IMR-90 (cell line): ENCODE data around the gene TOMM40L. TPM values are rescaled to one million over a fixed set of nuclear protein-coding genes. Genes with fewer than 3 reads are reported as not detected.

Experiments used
- ATAC-seq: fragments of 200-7000 bp; cut with Tn5 transposase; 2 replicates; pipeline ENCODE4 v1.9.1; 2020; ENCODE audit warnings: low read depth, mild to moderate bottlenecking, moderate library complexity
- BruUV-seq: library from RNA; stranded (reverse); fragments of 400-500 nt; replicated peaks from 2 replicates; lab custom pipeline; 2021; lab: Mats Ljungman, UMichigan
- CTCF ChIA-PET: fragments of 300-600 bp; formaldehyde crosslinking; extraction: SDS; loops from one replicate; lab custom pipeline; 2021; ENCODE audit warnings: antibody characterized with exemption; lab: Yijun Ruan, JAX
- POLR2A ChIA-PET: fragments of 300-600 bp; sonication (Branson Sonifier 250); formaldehyde crosslinking; loops from one replicate; lab custom pipeline; 2022; ENCODE audit warnings: antibody characterized with exemption; ENCODE audit not compliant: unreplicated experiment; lab: Charles Lee
- DNase-seq: peaks from one replicate; pipeline ENCODE4 v3.0.0; 2013
- H2AFZ ChIP-seq: replicated peaks from 2 replicates; pipeline ENCODE3; 2013; ENCODE audit warnings: low read length, mild to moderate bottlenecking; ENCODE audit not compliant: poor library complexity
- H2AK5ac ChIP-seq: 2 replicates; pipeline ENCODE4 v1.6.1; 2013; ENCODE audit warnings: low read depth, low read length, inconsistent platforms
- H2AK9ac ChIP-seq: replicated peaks from 2 replicates; pipeline ENCODE3; 2013; ENCODE audit warnings: mild to moderate bottlenecking, low read depth, low read length, moderate library complexity; ENCODE audit not compliant: poor library complexity
- H2BK120ac ChIP-seq: 2 replicates; pipeline ENCODE4 v1.6.1; 2013; ENCODE audit warnings: low read depth, low read length, inconsistent platforms
- H2BK15ac ChIP-seq: 3 replicates; pipeline ENCODE4 v1.6.1; 2013; ENCODE audit warnings: low read depth, low read length, inconsistent platforms
- H2BK20ac ChIP-seq: 2 replicates; pipeline ENCODE4 v1.6.1; 2013; ENCODE audit warnings: low read depth, mild to moderate bottlenecking, inconsistent platforms, low read length, moderate library complexity
- H2BK5ac ChIP-seq: 2 replicates; pipeline ENCODE4 v1.6.1; 2013; ENCODE audit warnings: mild to moderate bottlenecking, low read depth, low read length, inconsistent platforms; ENCODE audit not compliant: poor library complexity, severe bottlenecking
- H3K14ac ChIP-seq: replicated peaks from 2 replicates; pipeline ENCODE4 v1.6.1; 2013; ENCODE audit warnings: low read depth, low read length, inconsistent platforms
- H3K18ac ChIP-seq: 2 replicates; pipeline ENCODE4 v1.6.1; 2013; ENCODE audit warnings: low read depth, low read length, control low read depth
- H3K23ac ChIP-seq: 2 replicates; pipeline ENCODE4 v1.6.1; 2013; ENCODE audit warnings: low read depth, low read length, inconsistent platforms
- H3K27ac ChIP-seq: 2 replicates; pipeline ENCODE4 v1.5.1; 2013; ENCODE audit warnings: mild to moderate bottlenecking, control low read depth, low read length; ENCODE audit not compliant: insufficient read depth
- H3K27me3 ChIP-seq: 2 replicates; pipeline ENCODE4 v1.6.1; 2013; ENCODE audit warnings: low read length; ENCODE audit not compliant: control insufficient read depth, insufficient read depth
- H3K36me3 ChIP-seq: 2 replicates; pipeline ENCODE4 v1.6.1; 2013; ENCODE audit warnings: low read length, mixed read lengths; ENCODE audit not compliant: control insufficient read depth, insufficient read depth
- H3K4ac ChIP-seq: 2 replicates; pipeline ENCODE4 v1.6.1; 2013; ENCODE audit warnings: low read depth, low read length, inconsistent platforms
- H3K4me1 ChIP-seq: 2 replicates; pipeline ENCODE4 v1.6.1; 2013; ENCODE audit warnings: low read length, mixed read lengths; ENCODE audit not compliant: control insufficient read depth, insufficient read depth
- H3K4me2 ChIP-seq: 2 replicates; pipeline ENCODE4 v1.6.1; 2013; ENCODE audit warnings: low read depth, mild to moderate bottlenecking, control low read depth, low read length, moderate library complexity
- H3K4me3 ChIP-seq: 2 replicates; pipeline ENCODE4 v1.5.1; 2013; ENCODE audit warnings: low read depth, mild to moderate bottlenecking, control low read depth, low read length, moderate library complexity; ENCODE audit not compliant: insufficient read depth
- H3K56ac ChIP-seq: 2 replicates; pipeline ENCODE4 v1.6.1; 2013; ENCODE audit warnings: low read length, inconsistent platforms; ENCODE audit not compliant: insufficient read depth; ENCODE audit errors: extremely low read depth
- H3K79me1 ChIP-seq, 2 experiments: 2 replicates each; pipeline ENCODE4 v1.6.1; 2013; ENCODE audit warnings: low read length in 2 of 2, inconsistent platforms in 1 of 2, low read depth in 1 of 2
- H3K9ac ChIP-seq: 2 replicates; pipeline ENCODE4 v1.6.1; 2013; ENCODE audit warnings: low read depth, low read length, control low read depth
- H3K9me1 ChIP-seq: 2 replicates; pipeline ENCODE4 v1.6.1; 2013; ENCODE audit warnings: low read length, inconsistent platforms; ENCODE audit not compliant: insufficient read depth
- H3K9me3 ChIP-seq: 2 replicates; pipeline ENCODE4 v1.6.1; 2013; ENCODE audit warnings: low read length; ENCODE audit not compliant: control insufficient read depth, insufficient read depth
- H4K20me1 ChIP-seq: 2 replicates; pipeline ENCODE4 v1.6.1; 2013; ENCODE audit warnings: low read length, inconsistent platforms; ENCODE audit not compliant: insufficient read depth
- H4K5ac ChIP-seq: 2 replicates; pipeline ENCODE4 v1.6.1; 2013; ENCODE audit warnings: mild to moderate bottlenecking, low read depth, low read length, control low read depth
- H4K8ac ChIP-seq, 2 experiments: 2 replicates each; pipeline ENCODE4 v1.6.1; 2013; ENCODE audit warnings: low read depth in 2 of 2, low read length in 2 of 2, control low read depth in 1 of 2, inconsistent platforms in 1 of 2
- H4K91ac ChIP-seq: 2 replicates; pipeline ENCODE4 v1.6.1; 2013; ENCODE audit warnings: low read depth, low read length, inconsistent platforms; ENCODE audit not compliant: insufficient read depth
- BHLHE40 ChIP-seq: fragments of 150-350 bp; IDR thresholded peaks from 2 replicates; pipeline ENCODE4 v1.6.1; 2016; ENCODE audit warnings: mild to moderate bottlenecking, low read depth, low read length
- CHD1 ChIP-seq: IDR thresholded peaks from 2 replicates; pipeline ENCODE4 v1.6.1; 2012; ENCODE audit warnings: low read depth, low read length, improper control_type of control experiment
- CTCF ChIP-seq: conservative IDR thresholded peaks from 2 replicates; pipeline ENCODE4 v1.5.1; 2012; ENCODE audit warnings: mild to moderate bottlenecking, low read depth, low read length, improper control_type of control experiment
- FOS ChIP-seq: fragments of 150-350 bp; IDR thresholded peaks from 2 replicates; pipeline ENCODE4 v1.6.1; 2016; ENCODE audit warnings: low read depth, low read length
- MAFK ChIP-seq: IDR thresholded peaks from 2 replicates; pipeline ENCODE4 v1.6.1; 2012; ENCODE audit warnings: low read depth, low read length, improper control_type of control experiment
- MAZ ChIP-seq: IDR thresholded peaks from 2 replicates; pipeline ENCODE4 v1.6.1; 2012; ENCODE audit warnings: low read depth, mild to moderate bottlenecking, low read length, improper control_type of control experiment, moderate library complexity, borderline replicate concordance
- NFE2L2 ChIP-seq: fragments of 150-350 bp; IDR thresholded peaks from 2 replicates; pipeline ENCODE4 v1.6.1; 2016; ENCODE audit warnings: low read depth, mild to moderate bottlenecking, low read length
- POLR2A ChIP-seq: IDR thresholded peaks from 2 replicates; pipeline ENCODE4 v1.6.1; 2012; ENCODE audit warnings: mild to moderate bottlenecking, low read depth, low read length
- RCOR1 ChIP-seq: IDR thresholded peaks from 2 replicates; pipeline ENCODE4 v1.6.1; 2012; ENCODE audit warnings: mild to moderate bottlenecking, low read length, improper control_type of control experiment; ENCODE audit not compliant: insufficient replicate concordance
- RFX5 ChIP-seq: IDR thresholded peaks from 2 replicates; pipeline ENCODE4 v1.8.0; 2012; ENCODE audit warnings: low read depth, mild to moderate bottlenecking, low read length, moderate library complexity
- SMC3 ChIP-seq: fragments of 150-350 bp; IDR thresholded peaks from 2 replicates; pipeline ENCODE4 v1.6.1; 2016; ENCODE audit warnings: low read depth, mild to moderate bottlenecking, antibody characterized with exemption, low read length, moderate library complexity
- USF2 ChIP-seq: fragments of 150-350 bp; IDR thresholded peaks from 2 replicates; pipeline ENCODE4 v1.6.1; 2017; ENCODE audit warnings: mild to moderate bottlenecking, antibody characterized with exemption, low read length, low read depth
- WGBS, 2 experiments: methylation state at CpG; one replicate each; pipeline versions ENCODE4 v1.1.5 to v1.1.7; 2013; ENCODE audit warnings: missing lambda C conversion rate in 2 of 2; ENCODE audit not compliant: insufficient read length in 1 of 2; ENCODE audit errors: extremely low coverage in 2 of 2; 5-methylcytosine and 5-hydroxymethylcytosine counted together
- dilution Hi-C: fragments of 300-500 bp; cut with HindIII; formaldehyde crosslinking; loops from one replicate; pipeline ENCODE4 v1.14.3; 2018; ENCODE audit warnings: low sequenced_read_pairs; ENCODE audit not compliant: unreplicated experiment
- in situ Hi-C: fragments of 300-500 bp; cut with MboI; formaldehyde crosslinking; loops from 3 replicates; pipeline ENCODE4 v1.14.3; 2019; ENCODE audit warnings: low sequenced_read_pairs, inconsistent platforms, mixed read lengths
- intact Hi-C: fragments of 100-400 bp; cut with micrococcal nuclease; formaldehyde crosslinking; loops from 2 replicates; pipeline ENCODE4 v1.10.0; 2022
- polyA plus RNA-seq, 3 experiments: library from polyadenylated mRNA; depleted of rRNA; stranded (reverse); fragments of >200 nt; gene quantifications; 2 replicates each; pipeline ENCODE4 v1.2.3, GENCODE V29; 2012; ENCODE audit warnings: low replicate concordance in 1 of 3
- total RNA-seq: library from RNA; depleted of rRNA; stranded (reverse); fragments of >200 nt; gene quantifications from 2 replicates; pipeline ENCODE4 v1.2.3, GENCODE V29; 2012
- TF ChIP-seq, protein P1 (sequence below): fragments of 150-350 bp; IDR thresholded peaks from 2 replicates; pipeline ENCODE4 v1.6.1; 2016; ENCODE audit warnings: low read depth, mild to moderate bottlenecking, low read length, moderate library complexity, borderline replicate concordance

TOMM40L gene
- total and polyA plus RNA-seq, 2 of the 4 experiments (the other 2 are of a cell fraction) = 7.7 to 12.5 TPM

DNA sequence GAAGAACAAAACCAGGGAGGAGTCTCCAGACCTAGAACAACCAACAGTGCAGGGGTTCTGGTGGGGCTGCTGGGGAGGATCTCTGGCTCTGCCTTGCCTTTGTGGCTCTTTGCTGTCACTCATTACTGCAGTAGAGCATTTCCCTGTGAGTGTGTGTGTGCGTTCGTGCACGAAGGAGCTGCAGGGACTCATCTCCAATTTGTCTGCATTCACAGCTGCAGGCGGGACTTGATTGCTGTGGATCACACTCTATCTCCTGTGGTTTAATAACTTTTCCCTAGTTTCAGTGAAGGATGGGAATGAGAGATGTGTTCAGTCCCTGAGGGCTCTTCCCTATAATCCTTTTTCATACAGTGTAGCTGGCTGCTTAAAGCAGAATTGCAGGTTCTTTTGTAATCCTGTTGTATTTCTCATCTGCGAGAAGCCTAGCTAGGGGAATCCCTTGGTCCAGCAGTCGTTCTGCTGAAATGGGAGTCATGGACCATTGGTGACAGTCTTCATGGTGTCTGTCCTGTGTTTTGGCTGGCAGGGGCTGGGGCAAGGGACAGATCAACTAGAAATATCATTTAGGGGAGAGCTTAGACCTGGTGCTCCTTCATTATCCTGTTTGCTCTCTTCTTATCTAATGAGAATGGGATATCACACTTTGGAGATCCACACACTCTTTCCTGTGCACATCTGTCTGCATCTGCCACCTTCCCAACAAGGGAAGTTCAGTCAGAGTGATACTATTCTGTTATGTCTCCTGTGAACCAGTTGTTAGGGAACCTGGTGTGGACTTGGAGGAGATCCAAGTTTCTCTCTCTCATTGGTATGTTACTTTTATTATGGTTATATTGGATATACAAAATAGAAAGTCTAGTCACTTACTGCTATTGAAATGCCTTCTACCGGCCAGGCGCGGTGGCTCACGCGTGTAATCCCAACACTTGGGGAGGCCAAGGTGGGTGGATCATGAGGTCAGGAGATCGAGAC lies 35.7 kb downstream of the TOMM40L start:
- H2AK9ac ChIP-seq = no peak overlapping the region
- DNase-seq (no peak), ATAC-seq (no peak)
- WGBS, 2 experiments = 53% methylated on average over 2 of the region's 12 CpGs; no CpG with 5 or more reads in 1 of the 2 experiments
- no peak overlapping the region for H3K56ac ChIP-seq
- H3K4me1 ChIP-seq = no peaks in the 10 kb centered on the region
- in situ Hi-C loops (no loop called here), dilution Hi-C loops (no loop called here), intact Hi-C loops (no loop called here)
- H3K27ac ChIP-seq = no peak overlapping the region
- no peak overlapping the region for H3K4me2 ChIP-seq
- H3K23ac ChIP-seq = no peak overlapping the region
- no peak overlapping the region for H2BK15ac ChIP-seq
- no peak overlapping the region for H4K91ac ChIP-seq
- H3K9ac ChIP-seq = no peak overlapping the region
- H2BK5ac ChIP-seq = no peak overlapping the region
- no peaks in the 10 kb centered on the region for H3K36me3 ChIP-seq
- no peak overlapping the region for H2AK5ac ChIP-seq
- H3K4me3 ChIP-seq = no peak overlapping the region
- no peak overlapping the region for H3K14ac ChIP-seq
- no peak overlapping the region for H2BK120ac ChIP-seq
- ChIA-PET POLR2A (no interaction called here), CTCF (interaction anchor here (0.6 kb wide), 1 partner anchor 229 kb away, joined by 3 read pairs; no protein-coding TSS in a partner anchor)
- no peaks in the 10 kb centered on the region for H3K9me1 ChIP-seq
- peaks cover 11% of the 10 kb centered on the region for H3K9me3 ChIP-seq
- H4K20me1 ChIP-seq = no peaks in the 10 kb centered on the region
- no peak overlapping the region for H4K8ac ChIP-seq
- H3K4ac ChIP-seq = no peak overlapping the region
- no peak overlapping the region for H2AFZ ChIP-seq
- no peaks in the 10 kb centered on the region for H3K79me1 ChIP-seq
- BruUV-seq = no TSS peak
- H3K27me3 ChIP-seq = peaks cover 36% of the 10 kb centered on the region
- H4K5ac ChIP-seq = no peak overlapping the region
- TF ChIP-seq RFX5 (no peak), POLR2A (no peak), FOS (no peak), NFE2L2 (no peak), SMC3 (no peak), CTCF (no peak), MAZ (no peak), USF2 (no peak), RCOR1 (no peak), MAFK (no peak), CHD1 (no peak), BHLHE40 (no peak)
- TF ChIP-seq, protein P1, sequence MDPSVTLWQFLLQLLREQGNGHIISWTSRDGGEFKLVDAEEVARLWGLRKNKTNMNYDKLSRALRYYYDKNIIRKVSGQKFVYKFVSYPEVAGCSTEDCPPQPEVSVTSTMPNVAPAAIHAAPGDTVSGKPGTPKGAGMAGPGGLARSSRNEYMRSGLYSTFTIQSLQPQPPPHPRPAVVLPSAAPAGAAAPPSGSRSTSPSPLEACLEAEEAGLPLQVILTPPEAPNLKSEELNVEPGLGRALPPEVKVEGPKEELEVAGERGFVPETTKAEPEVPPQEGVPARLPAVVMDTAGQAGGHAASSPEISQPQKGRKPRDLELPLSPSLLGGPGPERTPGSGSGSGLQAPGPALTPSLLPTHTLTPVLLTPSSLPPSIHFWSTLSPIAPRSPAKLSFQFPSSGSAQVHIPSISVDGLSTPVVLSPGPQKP = no peak
- no peak overlapping the region for H3K18ac ChIP-seq
- H2BK20ac ChIP-seq = no peak overlapping the region
